HepG2 (cell line): Measurements from ENCODE around the gene NDRG2. TPM values are rescaled to one million over a fixed set of nuclear protein-coding genes. Genes with fewer than 3 reads are reported as not detected.

Experiments
- ARID3A ChIP-seq: IDR thresholded peaks from 2 replicates; pipeline ENCODE4 v1.6.1; 2012; ENCODE audit warnings: low read depth, low read length, improper control_type of control experiment
- BCL6 ChIP-seq: IDR thresholded peaks from 2 replicates; pipeline ENCODE4 v1.6.1; 2016; ENCODE audit warnings: missing genetic modification reagents, missing compliant biosample characterization
- CENPT ChIP-seq: sonication (generic); formaldehyde crosslinking; IDR thresholded peaks from 2 replicates; pipeline ENCODE4 v1.8.0; 2022; ENCODE audit warnings: low read depth, mild to moderate bottlenecking, moderate library complexity, missing genetic modification reagents
- DNMT3B ChIP-seq: conservative IDR thresholded peaks from 2 replicates; pipeline ENCODE4 v1.6.1; 2016; ENCODE audit warnings: missing biosample characterization, control low read depth
- GATAD1 ChIP-seq: IDR thresholded peaks from 2 replicates; pipeline ENCODE4 v1.6.1; 2016; ENCODE audit warnings: missing genetic modification reagents, missing compliant biosample characterization
- GPBP1L1 ChIP-seq: sonication (generic); formaldehyde crosslinking; IDR thresholded peaks from 2 replicates; pipeline ENCODE4 v1.5.0; 2020; ENCODE audit warnings: mild to moderate bottlenecking, missing genetic modification reagents
- MEF2D ChIP-seq: sonication (generic); formaldehyde crosslinking; IDR thresholded peaks from 2 replicates; pipeline ENCODE4 v1.5.1; 2020; ENCODE audit warnings: mild to moderate bottlenecking, missing genetic modification reagents
- MLXIP ChIP-seq: sonication (generic); formaldehyde crosslinking; IDR thresholded peaks from 2 replicates; pipeline ENCODE4 v1.9.0; 2021; ENCODE audit warnings: missing genetic modification reagents, borderline replicate concordance
- NCOA1 ChIP-seq: sonication (generic); formaldehyde crosslinking; IDR thresholded peaks from 2 replicates; pipeline ENCODE4 v1.9.0; 2021; ENCODE audit warnings: missing genetic modification reagents
- PAF1 ChIP-seq: IDR thresholded peaks from 2 replicates; pipeline ENCODE4 v1.6.1; 2016; ENCODE audit warnings: missing genetic modification reagents, missing compliant biosample characterization
- PRDM10 ChIP-seq: sonication (generic); formaldehyde crosslinking; IDR thresholded peaks from 2 replicates; pipeline ENCODE4 v1.4.0; 2020; ENCODE audit warnings: low read depth, missing genetic modification reagents
- RARG ChIP-seq: sonication (generic); formaldehyde crosslinking; IDR thresholded peaks from 2 replicates; pipeline ENCODE4 v1.4.0; 2020; ENCODE audit warnings: low read depth, mild to moderate bottlenecking, missing genetic modification reagents
- SETDB1 ChIP-seq: sonication (generic); formaldehyde crosslinking; IDR thresholded peaks from 2 replicates; pipeline ENCODE4 v1.5.1; 2020; ENCODE audit warnings: missing genetic modification reagents, mild to moderate bottlenecking, borderline replicate concordance
- SIN3B ChIP-seq: fragments of 150-350 bp; IDR thresholded peaks from 2 replicates; pipeline ENCODE4 v1.6.1; 2014; ENCODE audit warnings: low read length
- ZFX ChIP-seq: sonication (generic); formaldehyde crosslinking; IDR thresholded peaks from 2 replicates; pipeline ENCODE4 v1.4.0; 2020; ENCODE audit warnings: mild to moderate bottlenecking, low read depth, missing genetic modification reagents, moderate library complexity
- polyA plus RNA-seq, 8 experiments: library from polyadenylated mRNA; depleted of rRNA in 3 of 8; stranded (reverse) in 7 of 8; unstranded in 1 of 8; fragments of >200 nt; fragmentation: Illumina TruSeq in 4 of 8; extraction: Trizol in 4 of 8; gene quantifications; 2 replicates each; pipeline versions ENCODE4 v1.2.1 to v1.2.3, GENCODE V29; 2011 to 2016; ENCODE audit warnings: low read depth in 4 of 8, missing spikeins in 1 of 8, mixed read lengths in 1 of 8; ENCODE audit not compliant: insufficient read depth in 1 of 8
- total RNA-seq, 5 experiments: library from RNA; depleted of rRNA; stranded (reverse); fragments of >200 nt; fragmentation: Illumina TruSeq; extraction: Trizol; gene quantifications; 2 replicates each; pipeline ENCODE4 v1.2.3, GENCODE V29; 2016; ENCODE audit warnings: low read depth in 1 of 5

The NDRG2 gene
- total and polyA plus RNA-seq, 2 of the 13 experiments (the other 11 are each of a cell fraction or from before 2014, with no cell fraction given): 27.2 to 189 TPM

GRCh38 chr14:21072781-21073339, 48.0 kb upstream of the NDRG2 start (continued):
- TF ChIP-seq DNMT3B (CRISPR knock-in tag) (no peak), PRDM10 (CRISPR knock-in tag) (no peak), SIN3B (no peak), MEF2D (CRISPR knock-in tag) (no peak), RARG (CRISPR knock-in tag) (no peak), CENPT (no peak), GATAD1 (CRISPR knock-in tag) (no peak), PAF1 (0 out of 2 replicates have a peak, but pooled peaks have one; percentile 54), MLXIP (CRISPR knock-in tag) (no peak), SETDB1 (CRISPR knock-in tag) (no peak), GPBP1L1 (CRISPR knock-in tag) (no peak), ARID3A (no peak), BCL6 (CRISPR knock-in tag) (no peak), ZFX (CRISPR knock-in tag) (0 out of 2 replicates have a peak, but pooled peaks have one; percentile 11), NCOA1 (CRISPR knock-in tag) (no peak)
